ENCODE data around the gene ERCC2. TPM values are rescaled to one million over a fixed set of nuclear protein-coding genes. Genes with fewer than 3 reads are reported as not detected.

ERCC2 gene
- total RNA-seq, 1 experiment from 2014 or later, result 58.9 TPM

DNA sequence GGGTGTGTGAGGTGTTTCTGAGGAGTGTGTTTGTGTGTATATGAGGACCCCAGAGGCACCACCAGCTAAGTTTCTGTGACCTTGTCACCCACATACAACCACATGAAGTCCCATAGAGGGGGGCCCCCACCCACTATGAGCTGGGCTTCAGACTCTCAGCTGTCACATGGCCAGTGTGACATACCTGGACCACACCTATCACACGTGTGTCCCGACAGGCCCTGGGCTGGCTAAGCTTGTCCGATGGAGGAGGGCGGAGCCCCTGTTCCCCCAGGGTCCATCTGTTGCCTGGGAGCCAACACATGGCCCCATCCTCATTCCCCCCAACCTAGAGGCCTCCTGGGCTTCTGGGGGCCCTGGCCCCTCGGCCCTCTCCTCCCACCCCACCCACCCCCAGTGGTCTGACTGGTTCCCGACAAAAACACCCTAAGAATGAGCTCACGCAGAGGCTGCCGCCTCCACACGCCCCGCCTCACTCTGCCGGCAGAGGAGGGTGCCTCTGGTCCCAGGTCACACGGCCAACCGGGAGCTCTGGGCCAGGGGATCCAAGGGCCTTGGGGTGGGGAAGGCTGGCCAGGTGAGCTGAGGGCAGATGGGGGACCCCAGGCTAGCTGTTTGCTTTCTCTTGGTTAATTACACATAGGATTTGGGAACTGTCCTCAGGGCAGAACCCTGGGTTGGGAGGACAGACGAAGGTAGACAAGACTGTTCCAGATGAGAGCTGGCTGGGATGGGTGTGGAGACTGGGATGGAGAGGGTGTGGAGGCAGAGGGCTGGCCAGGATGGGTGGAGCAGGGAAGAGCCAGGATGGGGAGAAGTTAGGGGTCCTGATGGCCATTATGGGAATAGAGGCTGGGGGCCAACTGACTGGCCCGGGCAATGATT, 25.5 kb downstream of the ERCC2 start:
- TF ChIP-seq, protein P1, sequence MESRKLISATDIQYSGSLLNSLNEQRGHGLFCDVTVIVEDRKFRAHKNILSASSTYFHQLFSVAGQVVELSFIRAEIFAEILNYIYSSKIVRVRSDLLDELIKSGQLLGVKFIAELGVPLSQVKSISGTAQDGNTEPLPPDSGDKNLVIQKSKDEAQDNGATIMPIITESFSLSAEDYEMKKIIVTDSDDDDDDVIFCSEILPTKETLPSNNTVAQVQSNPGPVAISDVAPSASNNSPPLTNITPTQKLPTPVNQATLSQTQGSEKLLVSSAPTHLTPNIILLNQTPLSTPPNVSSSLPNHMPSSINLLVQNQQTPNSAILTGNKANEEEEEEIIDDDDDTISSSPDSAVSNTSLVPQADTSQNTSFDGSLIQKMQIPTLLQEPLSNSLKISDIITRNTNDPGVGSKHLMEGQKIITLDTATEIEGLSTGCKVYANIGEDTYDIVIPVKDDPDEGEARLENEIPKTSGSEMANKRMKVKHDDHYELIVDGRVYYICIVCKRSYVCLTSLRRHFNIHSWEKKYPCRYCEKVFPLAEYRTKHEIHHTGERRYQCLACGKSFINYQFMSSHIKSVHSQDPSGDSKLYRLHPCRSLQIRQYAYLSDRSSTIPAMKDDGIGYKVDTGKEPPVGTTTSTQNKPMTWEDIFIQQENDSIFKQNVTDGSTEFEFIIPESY (IDR thresholded peaks at IDR 0.05; ENCODE audit: extremely low read depth, insufficient replicate concordance, low read length), result no peak
- TF ChIP-seq CBX3 (IDR thresholded peaks at IDR 0.05; ENCODE audit: low read depth) (no peak), TCF7L2 (IDR thresholded peaks at IDR 0.05; ENCODE audit: borderline replicate concordance, extremely low read depth, insufficient read depth, insufficient read length) (no peak), ZNF274 (IDR thresholded peaks at IDR 0.05; ENCODE audit: low read depth, low read length) (no peak), ELF1 (IDR thresholded peaks at IDR 0.05; ENCODE audit: borderline replicate concordance, low read depth) (no peak), POLR2AphosphoS5 (IDR thresholded peaks at IDR 0.05; ENCODE audit: low read depth, low read length) (no peak), JUND (IDR thresholded peaks at IDR 0.05) (no peak), CEBPB (IDR thresholded peaks at IDR 0.05; ENCODE audit: low read depth) (no peak), FOSL1 (IDR thresholded peaks at IDR 0.05; ENCODE audit: low read depth) (no peak), RAD21 (IDR thresholded peaks at IDR 0.05; ENCODE audit: low read depth) (no peak), ZFX (IDR thresholded peaks at IDR 0.05) (no peak)
- TF ChIP-seq, protein P2, sequence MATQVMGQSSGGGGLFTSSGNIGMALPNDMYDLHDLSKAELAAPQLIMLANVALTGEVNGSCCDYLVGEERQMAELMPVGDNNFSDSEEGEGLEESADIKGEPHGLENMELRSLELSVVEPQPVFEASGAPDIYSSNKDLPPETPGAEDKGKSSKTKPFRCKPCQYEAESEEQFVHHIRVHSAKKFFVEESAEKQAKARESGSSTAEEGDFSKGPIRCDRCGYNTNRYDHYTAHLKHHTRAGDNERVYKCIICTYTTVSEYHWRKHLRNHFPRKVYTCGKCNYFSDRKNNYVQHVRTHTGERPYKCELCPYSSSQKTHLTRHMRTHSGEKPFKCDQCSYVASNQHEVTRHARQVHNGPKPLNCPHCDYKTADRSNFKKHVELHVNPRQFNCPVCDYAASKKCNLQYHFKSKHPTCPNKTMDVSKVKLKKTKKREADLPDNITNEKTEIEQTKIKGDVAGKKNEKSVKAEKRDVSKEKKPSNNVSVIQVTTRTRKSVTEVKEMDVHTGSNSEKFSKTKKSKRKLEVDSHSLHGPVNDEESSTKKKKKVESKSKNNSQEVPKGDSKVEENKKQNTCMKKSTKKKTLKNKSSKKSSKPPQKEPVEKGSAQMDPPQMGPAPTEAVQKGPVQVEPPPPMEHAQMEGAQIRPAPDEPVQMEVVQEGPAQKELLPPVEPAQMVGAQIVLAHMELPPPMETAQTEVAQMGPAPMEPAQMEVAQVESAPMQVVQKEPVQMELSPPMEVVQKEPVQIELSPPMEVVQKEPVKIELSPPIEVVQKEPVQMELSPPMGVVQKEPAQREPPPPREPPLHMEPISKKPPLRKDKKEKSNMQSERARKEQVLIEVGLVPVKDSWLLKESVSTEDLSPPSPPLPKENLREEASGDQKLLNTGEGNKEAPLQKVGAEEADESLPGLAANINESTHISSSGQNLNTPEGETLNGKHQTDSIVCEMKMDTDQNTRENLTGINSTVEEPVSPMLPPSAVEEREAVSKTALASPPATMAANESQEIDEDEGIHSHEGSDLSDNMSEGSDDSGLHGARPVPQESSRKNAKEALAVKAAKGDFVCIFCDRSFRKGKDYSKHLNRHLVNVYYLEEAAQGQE (IDR thresholded peaks at IDR 0.05; ENCODE audit: low read depth), result no peak
- TF ChIP-seq, protein P3, sequence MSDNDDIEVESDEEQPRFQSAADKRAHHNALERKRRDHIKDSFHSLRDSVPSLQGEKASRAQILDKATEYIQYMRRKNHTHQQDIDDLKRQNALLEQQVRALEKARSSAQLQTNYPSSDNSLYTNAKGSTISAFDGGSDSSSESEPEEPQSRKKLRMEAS (IDR thresholded peaks at IDR 0.05), result no peak
- TF ChIP-seq, protein P4, sequence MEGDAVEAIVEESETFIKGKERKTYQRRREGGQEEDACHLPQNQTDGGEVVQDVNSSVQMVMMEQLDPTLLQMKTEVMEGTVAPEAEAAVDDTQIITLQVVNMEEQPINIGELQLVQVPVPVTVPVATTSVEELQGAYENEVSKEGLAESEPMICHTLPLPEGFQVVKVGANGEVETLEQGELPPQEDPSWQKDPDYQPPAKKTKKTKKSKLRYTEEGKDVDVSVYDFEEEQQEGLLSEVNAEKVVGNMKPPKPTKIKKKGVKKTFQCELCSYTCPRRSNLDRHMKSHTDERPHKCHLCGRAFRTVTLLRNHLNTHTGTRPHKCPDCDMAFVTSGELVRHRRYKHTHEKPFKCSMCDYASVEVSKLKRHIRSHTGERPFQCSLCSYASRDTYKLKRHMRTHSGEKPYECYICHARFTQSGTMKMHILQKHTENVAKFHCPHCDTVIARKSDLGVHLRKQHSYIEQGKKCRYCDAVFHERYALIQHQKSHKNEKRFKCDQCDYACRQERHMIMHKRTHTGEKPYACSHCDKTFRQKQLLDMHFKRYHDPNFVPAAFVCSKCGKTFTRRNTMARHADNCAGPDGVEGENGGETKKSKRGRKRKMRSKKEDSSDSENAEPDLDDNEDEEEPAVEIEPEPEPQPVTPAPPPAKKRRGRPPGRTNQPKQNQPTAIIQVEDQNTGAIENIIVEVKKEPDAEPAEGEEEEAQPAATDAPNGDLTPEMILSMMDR (IDR thresholded peaks at IDR 0.05 in 2 of 3, conservative IDR thresholded peaks at IDR 0.05 in 1 of 3; ENCODE audit: borderline replicate concordance in 1 of 3, insufficient read depth in 1 of 3, low read depth in 2 of 3, low read length in 2 of 3), result no peak
- peaks cover 2 to 5% of the 10 kb centered on the region in 2 experiments; a peak in 2 of 4 replicates for H3K36me3 ChIP-seq (ENCODE audit: control insufficient read depth in 1 of 2, insufficient read depth in 2 of 2, low read length in 2 of 2)
- ATAC-seq (0 out of 2 replicates have a peak, but pooled peaks have one; percentile 19), DNase-seq (ENCODE audit: low read depth, low spot score) (no peak)
- no peak overlapping the region for H3K27ac ChIP-seq (ENCODE audit: low read depth, low read length)
- intact Hi-C loops (cut with micrococcal nuclease), result no loop called here
- H4K20me1 ChIP-seq (ENCODE audit: insufficient read depth), result no peaks in the 10 kb centered on the region
- H3K9ac ChIP-seq (ENCODE audit: low read length), result peak overlapping the region; percentile 33; the same call in 1 of the 2 replicates
- H2AFZ ChIP-seq (ENCODE audit: low read depth, low read length, poor library complexity, severe bottlenecking), result no peak overlapping the region
- 0 out of 2 replicates have a peak, but pooled peaks cover 3% of the 10 kb centered on the region for H3K79me2 ChIP-seq (ENCODE audit: insufficient read depth, low read length)
- H3K9me3 ChIP-seq (ENCODE audit: control insufficient read depth in 1 of 2, insufficient read depth in 1 of 2, low read depth in 1 of 2, low read length in 2 of 2), result no peaks in the 10 kb centered on the region
- H3K4me1 ChIP-seq (ENCODE audit: control insufficient read depth in 1 of 2, insufficient read depth in 2 of 2, low read length in 2 of 2), result peaks cover 16 to 30% of the 10 kb centered on the region in 2 experiments
- ChIA-PET POLR2A (interaction anchor here (1.1 kb wide), 1 partner anchor 9 kb away, joined by 3 read pairs; no protein-coding TSS in a partner anchor), RAD21 (ENCODE audit: low non-redundant PET in 1 of 2, low total read pairs in 2 of 2, uncharacterized antibody in 2 of 2, unreplicated experiment in 2 of 2) (interaction anchor here in 1 of 2 experiments (0.7 kb wide), 1 partner anchor 12 kb away, joined by 3 read pairs; no protein-coding TSS in a partner anchor), CTCF (interaction anchor here (1.0 to 1.5 kb wide), 2 partner anchors 58 to 134 kb away, joined by 3 read pairs; no protein-coding TSS in a partner anchor)
- H3K9me2 ChIP-seq (ENCODE audit: insufficient read depth), result no peaks in the 10 kb centered on the region
- 0 out of 4 replicates have a peak overlapping the region, but pooled peaks of 1 of the 2 experiments have one; percentile 15 for H3K4me3 ChIP-seq (replicated peaks in 1 of 2; ENCODE audit: low read depth in 1 of 2, low read length in 2 of 2)
- H3K4me2 ChIP-seq (ENCODE audit: low read length), result peak overlapping the region; percentile 57
- H3K27me3 ChIP-seq (ENCODE audit: insufficient read depth, low read length), result no peaks in the 10 kb centered on the region
- BruUV-seq (replicated peaks), result no TSS peak
